Adrenal gland (tissue), 12 donors: ENCODE data around the gene NAALADL2. TPM values are rescaled to one million over a fixed set of nuclear protein-coding genes. Genes with fewer than 3 reads are reported as not detected.

Source experiments
- DNase-seq, 7 donors: peaks; one replicate each; pipeline ENCODE4 v3.0.0-alpha.2; 2019 to 2020
- H3K27ac ChIP-seq, 5 donors: fragments of 200-600 bp; sonication (generic) in 4 of 5; 1 replicate in 3 of 5; 2 replicates in 2 of 5; pipeline versions ENCODE4 v1.5.1 to v1.8.0; 2016 to 2020; ENCODE audit warnings: mild to moderate bottlenecking in 1 of 5
- H3K27me3 ChIP-seq: fragments of 200-600 bp; 2 replicates; pipeline ENCODE4 v1.8.0; 2021
- H3K36me3 ChIP-seq, 2 donors: fragments of 200-600 bp; replicated peaks in 1 of 2; 1 replicate in 1 of 2; 2 replicates in 1 of 2; pipeline versions ENCODE4 v1.5.1 to v1.8.0; 2018 to 2022
- H3K4me1 ChIP-seq, 2 donors: fragments of 200-600 bp; replicated peaks in 1 of 2; 1 replicate in 1 of 2; 2 replicates in 1 of 2; pipeline versions ENCODE4 v1.5.1 to v1.8.0; 2018 to 2021
- H3K4me3 ChIP-seq, 4 donors: fragments of 200-600 bp; sonication (generic) in 3 of 4; one replicate each; pipeline ENCODE4 v1.5.1; 2016 to 2018
- H3K9me3 ChIP-seq, 3 donors: fragments of 200-600 bp; sonication (generic) in 1 of 3; replicated peaks in 1 of 3; 1 replicate in 2 of 3; 2 replicates in 1 of 3; pipeline versions ENCODE4 v1.5.1 to v1.8.0; 2016 to 2021
- CTCF ChIP-seq, 6 experiments: fragments of 450-650 bp in 4 of 6; fragments of 200-600 bp in 2 of 6; sonication (generic) in 1 of 6; IDR thresholded peaks; 1 replicate in 5 of 6; 2 replicates in 1 of 6; pipeline versions ENCODE4 v1.5.1 to v1.8.0; 2016 to 2021; ENCODE audit warnings: antibody characterized with exemption in 6 of 6, mild to moderate bottlenecking in 2 of 6, moderate library complexity in 1 of 6
- POLR2A ChIP-seq, 2 donors: fragments of 450-650 bp; IDR thresholded peaks; one replicate each; pipeline ENCODE4 v1.6.1; 2017; ENCODE audit warnings: antibody characterized with exemption in 2 of 2, mild to moderate bottlenecking in 2 of 2, moderate library complexity in 1 of 2
- WGBS, 4 donors: extraction: QIAGEN DNeasy Blood & Tissue Kit in 2 of 4; methylation state at CpG; one replicate each; pipeline versions ENCODE4 v1.1.5 to v1.1.7; 2013 to 2017; 5-methylcytosine and 5-hydroxymethylcytosine counted together
- intact Hi-C, 2 donors: fragments of 100-400 bp; cut with DNase I; formaldehyde crosslinking; loops; one replicate each; pipeline versions ENCODE4 v1.14.1 to v1.15.0; 2022 to 2023
- polyA plus RNA-seq, 3 donors: library from polyadenylated mRNA; stranded (reverse); fragments of 200-250 nt in 2 of 3; fragments of 350-450 nt in 1 of 3; fragmentation: Illumina TruSeq in 1 of 3; extraction: RNeasy Lipid Tissue Mini Kit (QIAGEN cat#74804) in 1 of 3; gene quantifications; one replicate each; pipeline ENCODE4 v1.2.3, GENCODE V29; 2013 to 2014
- total RNA-seq, 9 donors: library from RNA; depleted of rRNA in 4 of 9; stranded (reverse); fragments of >200 nt in 4 of 9; fragments of 120-200 nt in 1 of 9; fragmentation: NEBNext Ultra II Directional in 1 of 9; extraction: Animal tissue kit (Norgen Biotek cat#: 25700) in 1 of 9; gene quantifications; one replicate each; pipeline versions ENCODE4 v1.1.0 to v1.2.4, GENCODE V29; 2013 to 2023
- donor health status: healthy with polysubstance abuse.
- donor health status: Bipolar disorder and iron deficiency.
- donor health status: DM: yes; HTN: yes; CAD: no.
- donor health status: DM: no; HTN: no; CAD: no.
- donor health status: DM: no; HTN: no; CAD: no.
- donor health status: DM: yes; HTN: yes; CAD: no.

NAALADL2 gene
- total and polyA plus RNA-seq, 12 donors, result 0.24 to 7.8 (median 4.8) TPM

GRCh38 chr3:175432376-175433025, 573.4 kb downstream of the NAALADL2 start:
- intact Hi-C loops, result no loop called here
- no peaks in the 10 kb centered on the region for H3K4me1 ChIP-seq
- 70 to 78% (median 75%) methylated on average over 4 of the region's 4 CpGs for WGBS, 4 donors
- TF ChIP-seq CTCF (IDR thresholded peaks at IDR 0.05) (no peak), POLR2A (IDR thresholded peaks at IDR 0.05) (no peak)
- H3K27ac ChIP-seq, result no peak overlapping the region
- H3K4me3 ChIP-seq, result no peak overlapping the region
- no peak for DNase-seq
- no peaks in the 10 kb centered on the region for H3K36me3 ChIP-seq
- no peaks in the 10 kb centered on the region for H3K27me3 ChIP-seq
- no peaks in the 10 kb centered on the region for H3K9me3 ChIP-seq

- H3K36me3 ChIP-seq, result no peaks in the 10 kb centered on the region
- no peaks in the 10 kb centered on the region for H3K4me1 ChIP-seq
- H3K9me3 ChIP-seq, result no peaks in the 10 kb centered on the region
- no peak overlapping the region for H3K4me3 ChIP-seq
- no peak overlapping the region for H3K27ac ChIP-seq
- WGBS, 4 donors, result 78 to 84% (median 83%) methylated on average over 5 of the region's 5 CpGs
- H3K27me3 ChIP-seq, result no peaks in the 10 kb centered on the region
- DNase-seq, result no peak
- intact Hi-C loops, result no loop called here
- TF ChIP-seq CTCF (IDR thresholded peaks at IDR 0.05) (no peak), POLR2A (IDR thresholded peaks at IDR 0.05) (no peak)
These were observed 574.0 kb downstream of the NAALADL2 start for GRCh38 chr3:175433026-175433674.

GRCh38 chr3:175434561-175434960, 575.4 kb downstream of the NAALADL2 start:
- intact Hi-C loops, result no loop called here
- DNase-seq, result no peak
- no peak for TF ChIP-seq CTCF (IDR thresholded peaks at IDR 0.05)
- no peak for TF ChIP-seq POLR2A (IDR thresholded peaks at IDR 0.05)

GRCh38 chr3:175443682-175444081, 584.5 kb downstream of the NAALADL2 start:
- H3K27me3 ChIP-seq, result no peaks in the 10 kb centered on the region
- no peaks in the 10 kb centered on the region for H3K36me3 ChIP-seq
- TF ChIP-seq POLR2A (IDR thresholded peaks at IDR 0.05) (no peak), CTCF (IDR thresholded peaks at IDR 0.05) (no peak)
- H3K9me3 ChIP-seq, result no peaks in the 10 kb centered on the region
- 73 to 80% (median 77%) methylated on average over 3 of the region's 3 CpGs for WGBS, 4 donors
- intact Hi-C loops, result no loop called here
- DNase-seq, result no peak
- no peak overlapping the region for H3K4me3 ChIP-seq
- no peak overlapping the region for H3K27ac ChIP-seq
- H3K4me1 ChIP-seq, result no peaks in the 10 kb centered on the region

More at GRCh38 chr3:175434561-175434960, 575.4 kb downstream of the NAALADL2 start:
- Histone ChIP-seq H3K4me3 (no peak overlapping the region), H3K9me3 (no peaks in the 10 kb centered on the region), H3K36me3 (no peaks in the 10 kb centered on the region), H3K27me3 (no peaks in the 10 kb centered on the region), H3K4me1 (no peaks in the 10 kb centered on the region), H3K27ac (no peak overlapping the region)
